Activated naive CD8-positive, alpha-beta T cell treated with anti-CD3 and anti-CD28 coated beads for 36 hours (primary cell): ENCODE measurements around the gene EOLA1. TPM values are rescaled to one million over a fixed set of nuclear protein-coding genes. Genes with fewer than 3 reads are reported as not detected.
A peak's percentile ranks its signal among the peaks of the same experiment; 100 is the strongest.
"Not testable (repeated sequence)": the region's sequence is repeated elsewhere in the genome, so short reads cannot be mapped to it uniquely, and the experiment has no call there.

Source experiments
- DNase-seq: peaks from one replicate; pipeline ENCODE4 v3.0.0; 2021
- H3K27ac Mint-ChIP-seq: one replicate; pipeline ENCODE4 v1.8.0; 2022; ENCODE audit warnings: mild to moderate bottlenecking, moderate library complexity, mixed read lengths
- H3K27me3 Mint-ChIP-seq: one replicate; pipeline ENCODE4 v1.8.0; 2022; ENCODE audit warnings: mild to moderate bottlenecking, mixed read lengths
- H3K36me3 Mint-ChIP-seq: one replicate; pipeline ENCODE4 v1.8.0; 2021; ENCODE audit warnings: mild to moderate bottlenecking, mixed read lengths
- H3K4me1 Mint-ChIP-seq: one replicate; pipeline ENCODE4 v1.8.0; 2021; ENCODE audit warnings: mixed read lengths
- H3K4me3 Mint-ChIP-seq: one replicate; pipeline ENCODE4 v1.8.0; 2022; ENCODE audit warnings: mild to moderate bottlenecking, moderate library complexity, mixed read lengths
- H3K9me3 Mint-ChIP-seq: one replicate; pipeline ENCODE4 v1.8.0; 2022; ENCODE audit warnings: mixed read lengths
- total RNA-seq, 2 experiments: library from RNA; stranded (reverse); gene quantifications; one replicate each; pipeline ENCODE4 v1.2.3, GENCODE V29; 2021

EOLA1 gene
- total RNA-seq, 2 experiments from 2014 or later, result 26.8 to 30.5 TPM

DNA sequence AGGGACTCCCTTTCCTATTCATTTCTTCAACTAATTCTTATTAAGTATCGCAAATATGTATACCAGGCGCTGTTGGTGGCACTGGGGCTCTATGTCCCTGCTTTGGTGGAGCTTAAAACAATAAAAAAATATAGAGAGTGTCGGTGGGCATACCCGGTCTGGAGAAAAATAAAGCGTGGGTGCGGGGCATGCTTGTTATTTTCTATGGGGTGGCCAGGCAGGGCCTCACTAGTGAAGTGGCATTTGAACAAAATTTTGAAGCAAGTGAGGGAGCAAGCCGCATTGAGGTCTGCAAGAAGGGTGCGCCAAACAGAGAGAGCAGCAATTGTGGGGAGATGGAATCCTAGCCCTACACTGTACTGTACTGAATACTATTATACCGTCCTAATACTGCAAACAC, 35.1 kb upstream of the EOLA1 start:
- H3K27me3 Mint-ChIP-seq, result peaks cover 3% of the 10 kb centered on the region
- H3K9me3 Mint-ChIP-seq, result no peaks in the 10 kb centered on the region
- peaks cover 19% of the 10 kb centered on the region for H3K4me1 Mint-ChIP-seq

DNA sequence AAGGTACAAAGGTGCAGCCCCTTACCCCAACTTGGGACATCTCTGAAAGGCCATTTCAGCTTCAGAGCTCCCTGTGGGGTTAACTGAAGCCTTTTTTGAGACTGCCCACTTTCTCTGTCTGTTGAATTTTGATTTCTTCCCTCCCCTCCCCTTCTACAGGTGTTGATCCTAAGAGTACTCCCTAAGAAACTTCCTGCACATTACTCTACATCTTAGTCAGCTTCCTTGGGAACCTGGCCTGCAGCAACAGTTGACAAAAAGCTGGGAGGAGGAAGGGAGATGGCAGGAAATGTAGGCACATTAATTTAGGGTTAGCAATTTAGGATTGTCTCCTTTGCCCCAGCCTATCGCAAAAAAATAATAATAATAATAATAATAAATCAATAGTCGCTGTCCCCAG, 34.5 kb upstream of the EOLA1 start:
- Mint-ChIP-seq H3K4me1 (peaks cover 13% of the 10 kb centered on the region), H3K36me3 (peaks cover 4% of the 10 kb centered on the region), H3K27me3 (peaks cover 3% of the 10 kb centered on the region), H3K27ac (peak overlapping the region; percentile 79), H3K9me3 (no peaks in the 10 kb centered on the region), H3K4me3 (no peak overlapping the region)
- DNase-seq, result no peak

More for the DNA sequence above, 35.1 kb upstream of the EOLA1 start:
- no peak for DNase-seq
- Mint-ChIP-seq H3K4me3 (peak overlapping the region; percentile 93), H3K27ac (peak overlapping the region; percentile 79), H3K36me3 (peaks cover 6% of the 10 kb centered on the region)

DNA sequence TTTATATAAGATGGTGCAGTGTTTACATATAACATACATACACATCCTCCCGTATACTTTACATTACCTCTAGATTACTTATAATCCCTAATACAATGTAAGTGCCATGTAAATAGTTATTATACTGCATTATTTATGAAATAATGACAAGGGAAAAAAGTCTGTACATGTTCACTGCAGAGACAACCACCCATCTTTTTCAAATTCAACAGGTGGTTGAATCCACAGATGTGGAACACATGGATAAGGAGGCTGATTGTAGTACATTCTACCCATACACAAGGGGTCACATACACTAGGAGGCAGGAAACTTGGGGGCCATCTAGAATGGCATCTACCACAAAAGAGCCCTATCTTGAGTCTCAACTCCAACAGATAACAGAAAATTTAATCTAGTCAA, 32.3 kb upstream of the EOLA1 start:
- H3K4me1 Mint-ChIP-seq, result peaks cover 17% of the 10 kb centered on the region

DNA sequence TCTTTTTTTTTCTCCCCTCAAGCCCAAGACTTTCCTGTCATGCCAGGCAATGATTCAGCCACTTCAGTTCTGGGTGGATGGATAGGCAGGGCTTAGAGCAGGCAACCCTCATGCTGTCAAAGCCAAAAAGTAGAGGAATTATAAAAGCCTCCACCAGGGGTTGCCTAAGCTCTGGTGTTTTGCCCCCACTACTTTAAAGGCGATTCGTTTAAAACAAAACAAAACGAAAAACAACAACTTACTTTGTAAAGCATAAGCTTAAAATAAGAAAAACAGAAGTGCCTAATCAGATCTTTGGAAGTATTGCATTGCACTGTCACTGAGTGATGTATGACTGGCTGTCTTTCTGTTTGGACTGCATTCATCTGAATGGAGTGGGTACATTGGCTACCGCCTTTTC, 30.4 kb upstream of the EOLA1 start:
- Mint-ChIP-seq H3K36me3 (no peaks in the 10 kb centered on the region), H3K4me1 (peaks cover 28% of the 10 kb centered on the region), H3K27me3 (peaks cover 3% of the 10 kb centered on the region), H3K27ac (no peak overlapping the region), H3K4me3 (no peak overlapping the region), H3K9me3 (no peaks in the 10 kb centered on the region)
- no peak for DNase-seq

More for the DNA sequence above, 32.3 kb upstream of the EOLA1 start:
- Mint-ChIP-seq H3K27ac (no peak overlapping the region), H3K9me3 (no peaks in the 10 kb centered on the region), H3K4me3 (no peak overlapping the region), H3K36me3 (peaks cover 2% of the 10 kb centered on the region), H3K27me3 (peaks cover 3% of the 10 kb centered on the region)
- DNase-seq, result no peak

DNA sequence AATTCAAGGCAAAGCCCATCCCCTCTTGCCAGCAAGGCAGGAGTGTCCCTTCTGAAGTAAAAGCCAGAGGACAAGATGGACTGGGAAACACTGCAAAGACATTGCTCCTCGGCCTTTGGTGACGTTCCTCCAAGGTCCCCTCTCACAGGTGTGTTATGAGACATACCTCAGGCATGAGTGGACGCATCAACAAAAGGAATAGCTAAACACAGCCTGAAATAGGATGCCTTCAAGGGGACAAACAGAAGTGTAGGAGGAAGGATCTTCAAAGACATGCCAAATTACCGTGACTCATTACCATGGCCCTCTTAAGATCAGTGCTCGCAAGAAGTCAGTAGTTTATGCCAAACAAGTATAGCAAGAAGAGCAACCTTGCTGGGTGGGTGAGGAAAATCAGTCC, 29.7 kb upstream of the EOLA1 start:
- Mint-ChIP-seq H3K9me3 (no peaks in the 10 kb centered on the region), H3K27ac (no peak overlapping the region), H3K4me3 (no peak overlapping the region), H3K36me3 (no peaks in the 10 kb centered on the region), H3K27me3 (peaks cover 3% of the 10 kb centered on the region), H3K4me1 (peaks cover 27% of the 10 kb centered on the region)
- DNase-seq, result no peak

DNA sequence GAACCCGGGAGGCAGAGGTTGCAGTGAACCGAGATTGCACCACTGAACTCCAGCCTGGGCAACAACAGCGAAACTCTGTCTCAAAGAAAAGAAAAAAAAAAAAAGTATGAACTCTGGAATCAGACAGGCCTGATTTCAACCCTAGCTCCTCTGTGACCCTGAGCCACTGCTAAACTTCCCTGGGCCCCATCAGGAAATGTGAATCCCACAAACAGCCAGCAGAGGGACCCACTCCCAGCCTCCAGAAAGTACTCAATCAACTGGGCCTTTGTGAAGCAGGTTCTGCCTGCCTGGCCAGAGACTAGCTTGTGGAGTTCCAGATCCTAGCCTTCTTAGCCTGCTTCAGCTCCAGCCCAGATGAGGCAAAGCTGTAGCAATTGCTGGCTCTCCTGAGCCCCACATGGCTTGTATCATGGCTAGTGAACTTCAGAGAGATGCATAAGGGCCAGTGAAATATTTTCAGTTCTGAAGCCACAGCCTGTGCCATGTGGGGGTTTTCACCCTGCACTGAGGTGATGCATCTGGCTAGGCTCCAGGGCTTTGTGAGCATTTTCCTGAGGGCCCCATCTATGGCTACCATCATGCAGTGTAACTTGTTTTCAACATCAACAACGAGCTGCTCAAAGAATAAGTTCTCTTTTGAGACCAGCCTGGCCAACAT, 28.5 kb upstream of the EOLA1 start:
- Mint-ChIP-seq H3K36me3 (no peaks in the 10 kb centered on the region), H3K9me3 (peaks cover 1% of the 10 kb centered on the region), H3K4me3 (no peak overlapping the region), H3K4me1 (peaks cover 36% of the 10 kb centered on the region), H3K27me3 (peaks cover 3% of the 10 kb centered on the region), H3K27ac (peak overlapping the region; percentile 79)
- peak; percentile 36 for DNase-seq

DNA sequence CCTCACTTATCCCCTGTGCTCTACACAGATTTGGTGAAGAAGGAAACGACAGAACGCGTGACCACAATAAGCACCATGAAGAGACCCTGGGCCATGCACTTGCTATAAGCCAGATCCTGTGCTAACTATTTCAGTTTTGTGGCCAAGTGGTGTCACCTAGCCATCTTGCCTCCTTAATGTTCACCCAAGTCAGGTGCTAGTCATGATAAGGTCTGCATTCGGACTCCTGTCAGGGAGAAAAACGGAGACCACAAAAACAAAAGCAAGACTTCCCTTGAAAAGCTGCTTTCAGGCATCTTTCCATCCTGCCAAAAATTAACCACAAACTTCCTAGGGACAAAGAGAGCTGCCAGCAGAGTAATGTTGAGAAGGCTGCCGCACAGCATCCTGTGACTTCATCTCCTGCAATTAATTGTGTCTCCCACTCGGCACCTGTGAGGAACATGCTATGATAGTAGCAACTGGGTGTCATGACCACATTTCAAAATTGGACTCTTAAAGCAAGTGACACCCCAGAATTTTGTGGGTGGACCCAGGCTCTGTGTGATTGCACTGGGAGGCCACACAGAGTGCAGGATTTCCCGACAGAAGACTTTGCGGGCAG, 26.9 kb upstream of the EOLA1 start:
- Mint-ChIP-seq H3K36me3 (no peaks in the 10 kb centered on the region), H3K4me3 (no peak overlapping the region), H3K27ac (peak overlapping the region; percentile 29), H3K27me3 (peaks cover 3% of the 10 kb centered on the region), H3K9me3 (peaks cover 1% of the 10 kb centered on the region), H3K4me1 (peaks cover 36% of the 10 kb centered on the region)
- no peak for DNase-seq

DNA sequence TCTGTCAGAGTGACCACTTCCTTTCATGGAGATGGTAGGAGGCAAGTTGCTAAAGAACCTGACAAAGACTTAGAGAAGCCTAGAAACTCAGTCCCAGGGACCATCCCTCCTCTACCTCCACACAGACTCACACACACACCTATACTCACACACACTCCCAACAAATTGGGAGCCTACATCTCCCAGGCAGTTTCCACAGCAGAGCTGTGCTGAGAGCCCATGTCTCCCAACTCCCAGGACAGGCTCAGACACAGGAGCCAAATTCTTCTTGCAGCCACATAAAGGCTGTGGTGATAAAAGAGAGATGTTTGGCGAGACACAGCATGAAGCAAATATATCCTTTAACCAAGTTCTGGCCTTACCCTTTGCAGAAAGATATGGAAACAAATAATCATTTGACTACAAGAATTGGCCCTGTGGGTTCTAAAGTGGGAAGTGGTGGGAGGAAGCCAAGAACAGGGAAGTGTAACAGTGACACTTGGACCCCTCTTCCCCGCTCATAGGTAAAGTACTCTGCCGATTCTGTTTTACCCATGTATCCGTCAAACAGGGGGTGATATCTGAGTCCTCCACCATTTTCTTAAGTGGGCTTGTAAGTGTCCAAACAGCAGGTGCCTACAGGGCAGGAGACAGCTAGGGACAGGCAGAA, 24.7 kb upstream of the EOLA1 start:
- peaks cover 1% of the 10 kb centered on the region for H3K9me3 Mint-ChIP-seq
- H3K27ac Mint-ChIP-seq, result no peak overlapping the region
- peaks cover 42% of the 10 kb centered on the region for H3K4me1 Mint-ChIP-seq
- H3K27me3 Mint-ChIP-seq, result no peaks in the 10 kb centered on the region
- H3K4me3 Mint-ChIP-seq, result no peak overlapping the region
- H3K36me3 Mint-ChIP-seq, result no peaks in the 10 kb centered on the region
- no peak for DNase-seq

DNA sequence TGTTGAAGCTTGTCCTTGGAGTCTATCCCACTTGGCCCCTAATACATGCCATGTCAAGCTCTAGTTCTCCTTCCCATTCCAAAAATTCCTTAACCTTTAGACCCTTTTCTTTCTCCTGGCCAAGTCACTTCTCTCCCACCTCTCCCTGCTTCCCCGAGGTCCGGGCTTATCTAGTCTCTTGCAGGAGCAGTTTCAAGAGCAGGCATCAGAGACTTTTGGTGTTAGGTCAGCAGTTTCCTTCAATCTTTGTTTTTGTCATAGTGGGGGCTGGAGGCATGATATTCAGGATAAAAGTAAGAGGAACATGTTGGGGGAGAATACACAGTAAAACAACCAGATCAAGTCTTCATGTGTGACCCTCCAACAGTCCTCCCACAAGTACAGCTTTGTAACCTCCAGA, 24.2 kb upstream of the EOLA1 start:
- H3K36me3 Mint-ChIP-seq, result no peaks in the 10 kb centered on the region
- DNase-seq, result no peak
- H3K27ac Mint-ChIP-seq, result no peak overlapping the region
- H3K4me3 Mint-ChIP-seq, result no peak overlapping the region
- H3K9me3 Mint-ChIP-seq, result peaks cover 1% of the 10 kb centered on the region
- H3K27me3 Mint-ChIP-seq, result no peaks in the 10 kb centered on the region
- H3K4me1 Mint-ChIP-seq, result peaks cover 46% of the 10 kb centered on the region

DNA sequence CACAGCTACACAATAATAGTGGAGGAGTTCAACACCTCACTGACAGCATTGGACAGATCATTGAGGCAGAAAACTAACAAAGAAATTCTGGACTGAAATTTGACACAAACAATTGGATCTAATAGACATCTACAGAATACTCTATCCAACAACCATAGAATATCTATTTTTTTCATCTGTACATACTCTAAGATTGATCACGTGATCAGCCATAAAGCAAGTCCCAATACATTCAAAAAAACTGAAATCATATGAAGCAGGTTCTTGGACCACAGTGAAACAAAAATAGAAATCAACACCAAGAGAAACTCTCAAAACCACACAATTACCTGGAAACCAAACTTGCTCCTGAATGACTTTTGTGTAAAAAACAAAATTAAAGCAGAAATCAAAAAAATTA, 23.5 kb upstream of the EOLA1 start:
- DNase-seq, result no peak
- H3K27me3 Mint-ChIP-seq, result no peaks in the 10 kb centered on the region
- peaks cover 1% of the 10 kb centered on the region for H3K9me3 Mint-ChIP-seq
- peaks cover 50% of the 10 kb centered on the region for H3K4me1 Mint-ChIP-seq
- H3K4me3 Mint-ChIP-seq, result no peak overlapping the region
- H3K27ac Mint-ChIP-seq, result no peak overlapping the region
- no peaks in the 10 kb centered on the region for H3K36me3 Mint-ChIP-seq

DNA sequence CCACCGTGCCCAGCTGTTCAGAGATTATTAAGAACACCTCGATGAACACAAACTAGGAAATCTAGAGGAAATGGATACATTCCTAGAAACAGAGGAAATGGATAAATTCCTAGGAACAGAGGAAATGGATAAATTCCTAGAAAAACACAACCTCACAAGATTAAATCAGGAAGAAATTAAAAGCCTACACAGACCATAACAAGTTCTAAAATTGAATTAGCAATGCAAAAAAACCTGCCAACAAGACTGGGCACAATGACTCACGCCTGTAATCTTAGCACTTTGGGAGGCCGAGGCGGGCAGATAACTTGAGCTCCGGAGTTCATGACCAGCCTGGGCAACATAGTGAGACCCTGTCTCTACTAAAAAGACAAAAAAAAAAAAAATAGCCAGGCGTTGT, 22.6 kb upstream of the EOLA1 start:
- H3K4me3 Mint-ChIP-seq, result no peak overlapping the region
- no peaks in the 10 kb centered on the region for H3K36me3 Mint-ChIP-seq
- H3K9me3 Mint-ChIP-seq, result peaks cover 1% of the 10 kb centered on the region
- H3K27ac Mint-ChIP-seq, result no peak overlapping the region
- peaks cover 50% of the 10 kb centered on the region for H3K4me1 Mint-ChIP-seq
- DNase-seq, result no peak
- no peaks in the 10 kb centered on the region for H3K27me3 Mint-ChIP-seq

DNA sequence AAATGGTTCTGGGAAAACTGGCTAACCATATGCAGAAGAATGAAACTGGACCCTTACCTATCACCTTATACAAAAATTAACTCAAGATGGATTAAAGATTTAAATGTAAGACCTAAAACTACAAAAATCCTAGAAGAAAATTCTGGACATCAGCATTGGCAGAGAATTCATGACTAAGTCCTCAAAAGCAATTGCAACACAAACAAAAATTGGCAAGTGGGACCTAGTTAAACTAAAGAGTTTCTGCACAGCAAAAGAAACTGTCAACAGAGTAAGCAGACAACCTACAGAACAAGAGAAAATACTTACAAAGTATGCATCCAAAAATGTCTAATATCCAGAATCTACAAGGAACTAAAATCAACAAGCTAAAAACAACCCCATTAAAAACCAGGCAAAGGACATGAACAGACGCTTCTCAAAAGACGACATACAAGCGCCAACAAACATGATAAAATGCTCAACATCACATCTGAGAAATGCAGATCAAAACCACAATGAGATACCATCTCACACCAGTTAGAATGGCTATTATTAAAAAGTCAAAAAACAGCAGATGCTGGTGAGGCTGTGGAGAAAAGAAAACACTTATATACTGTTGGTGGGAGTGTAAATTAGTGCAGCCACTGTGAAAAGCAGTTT, 20.1 kb upstream of the EOLA1 start:
- not testable (repeated sequence) for DNase-seq, H3K27me3 Mint-ChIP-seq, H3K9me3 Mint-ChIP-seq, H3K4me3 Mint-ChIP-seq, H3K36me3 Mint-ChIP-seq
- Mint-ChIP-seq H3K4me1 (peaks cover 36% of the 10 kb centered on the region), H3K27ac (peak overlapping the region; percentile 29)

DNA sequence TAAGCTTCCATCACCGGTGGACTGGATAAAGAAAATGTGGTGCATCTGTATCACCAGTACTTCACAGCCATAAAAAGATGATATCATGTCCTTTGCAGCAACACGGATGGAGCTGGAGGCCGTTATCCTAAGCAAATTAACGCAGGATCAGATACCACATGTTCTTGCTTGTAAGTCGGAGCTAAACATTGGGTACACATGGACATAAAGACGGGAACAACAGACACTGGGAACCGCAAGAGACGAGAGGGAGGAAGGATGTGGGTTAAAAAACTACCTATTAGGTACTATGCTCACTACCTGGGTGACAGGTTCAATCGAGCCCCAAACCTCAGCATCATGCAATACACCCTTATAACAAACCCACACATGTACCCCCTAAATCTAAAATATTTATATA, 19.4 kb upstream of the EOLA1 start:
- Mint-ChIP-seq H3K9me3 (peaks cover 1% of the 10 kb centered on the region), H3K4me1 (peaks cover 30% of the 10 kb centered on the region), H3K36me3 (no peaks in the 10 kb centered on the region), H3K27ac (no peak overlapping the region), H3K27me3 (no peaks in the 10 kb centered on the region), H3K4me3 (no peak overlapping the region)
- DNase-seq, result no peak

DNA sequence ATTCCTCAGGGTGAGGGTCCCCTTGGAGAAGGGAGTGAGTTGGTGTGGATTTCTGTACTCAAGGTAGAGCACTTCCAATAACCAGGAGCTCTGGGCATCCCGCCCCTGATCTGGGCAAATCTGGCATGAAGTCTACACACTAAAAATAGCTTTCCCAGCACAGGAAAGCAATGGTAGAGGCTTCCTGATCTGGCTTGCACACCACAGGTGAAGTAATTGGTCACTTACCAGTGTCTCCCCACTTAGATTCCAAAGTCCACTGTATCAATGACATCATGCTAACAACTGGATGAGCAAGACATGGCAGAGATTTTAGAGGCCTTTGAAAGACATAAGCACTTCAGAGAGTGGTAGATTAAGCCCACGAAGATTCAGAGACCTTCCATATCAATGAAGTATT, 17.9 kb upstream of the EOLA1 start:
- no peak for DNase-seq
- H3K36me3 Mint-ChIP-seq, result no peaks in the 10 kb centered on the region
- peaks cover 23% of the 10 kb centered on the region for H3K4me1 Mint-ChIP-seq
- no peak overlapping the region for H3K4me3 Mint-ChIP-seq
- H3K9me3 Mint-ChIP-seq, result no peaks in the 10 kb centered on the region
- no peak overlapping the region for H3K27ac Mint-ChIP-seq
- no peaks in the 10 kb centered on the region for H3K27me3 Mint-ChIP-seq

DNA sequence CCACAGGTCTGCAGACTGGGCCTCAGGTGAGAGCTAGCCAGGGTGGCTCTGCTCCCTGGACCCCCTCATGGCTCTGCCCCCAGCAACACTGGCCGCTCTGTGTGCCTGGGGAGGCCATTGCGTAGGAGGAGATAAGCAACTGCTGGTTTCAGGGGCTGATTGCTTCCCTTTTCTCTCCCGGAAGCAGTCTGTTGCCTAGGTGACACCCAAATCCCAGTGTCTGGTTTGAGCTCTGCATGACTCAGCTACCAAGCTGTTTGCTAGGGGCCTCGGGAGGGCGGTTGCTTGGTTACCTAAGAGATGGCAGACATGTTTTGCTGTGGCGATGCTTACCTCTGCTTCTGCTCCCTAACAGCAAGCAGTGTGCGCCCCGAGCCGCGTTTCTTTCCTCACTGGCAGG, 15.4 kb upstream of the EOLA1 start:
- not testable (repeated sequence) for H3K27me3 Mint-ChIP-seq, H3K9me3 Mint-ChIP-seq, H3K36me3 Mint-ChIP-seq, H3K4me3 Mint-ChIP-seq
- peak; percentile 63 for DNase-seq
- H3K27ac Mint-ChIP-seq, result peak overlapping the region; percentile 65
- peaks cover 24% of the 10 kb centered on the region for H3K4me1 Mint-ChIP-seq
